Measurements from ENCODE around the gene NRXN3. TPM values are rescaled to one million over a fixed set of nuclear protein-coding genes. Genes with fewer than 3 reads are reported as not detected.

The NRXN3 gene
- total and polyA plus RNA-seq, 2 of the 4 experiments (the other 2 are of a cell fraction), result 4.8 to 25.1 TPM

DNA sequence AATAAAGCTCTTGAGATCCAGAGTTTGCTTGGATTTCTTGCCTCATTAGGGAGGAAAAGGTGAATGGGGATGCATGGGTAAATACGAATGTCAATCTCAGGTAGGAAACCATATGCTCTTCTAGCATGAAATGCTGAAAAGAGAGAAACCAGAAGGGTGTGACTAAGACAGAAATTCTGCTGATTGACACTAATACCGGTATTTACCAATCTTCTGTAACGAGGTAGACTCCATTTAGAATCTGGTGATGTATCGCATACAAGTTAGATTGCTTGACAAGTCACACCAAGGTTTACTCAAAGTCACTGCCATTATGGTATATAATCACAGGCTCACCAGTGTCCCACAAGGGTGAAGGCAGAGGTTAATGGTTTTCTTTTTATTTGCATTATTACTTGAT lies 337.9 kb downstream of the NRXN3 start:
- in situ Hi-C loops (cut with MboI; ENCODE audit: low sequenced_read_pairs), result no loop called here
- Histone ChIP-seq H3K18ac (ENCODE audit: low read depth, low read length) (no peak overlapping the region), H4K8ac (ENCODE audit: low read depth in 2 of 2, low read length in 2 of 2) (no peak overlapping the region), H4K5ac (ENCODE audit: low read depth, low read length) (no peak overlapping the region), H4K20me1 (ENCODE audit: insufficient read depth, low read length) (no peaks in the 10 kb centered on the region), H3K14ac (replicated peaks; ENCODE audit: low read depth, low read length) (no peak overlapping the region), H3K4me2 (ENCODE audit: low read depth, low read length) (no peak overlapping the region), H2BK20ac (ENCODE audit: low read depth, low read length) (no peak overlapping the region), H2BK120ac (ENCODE audit: low read depth, low read length) (no peak overlapping the region), H3K27me3 (ENCODE audit: control insufficient read depth, insufficient read depth, low read length) (no peaks in the 10 kb centered on the region), H3K36me3 (ENCODE audit: control insufficient read depth, insufficient read depth, low read length) (no peaks in the 10 kb centered on the region), H2AK5ac (ENCODE audit: low read depth, low read length) (no peak overlapping the region), H2BK5ac (ENCODE audit: low read depth, low read length, poor library complexity, severe bottlenecking) (no peak overlapping the region), H2BK15ac (ENCODE audit: low read depth, low read length) (no peak overlapping the region), H3K4me1 (ENCODE audit: control insufficient read depth, insufficient read depth, low read length) (no peaks in the 10 kb centered on the region), H2AFZ (replicated peaks; ENCODE audit: low read length, poor library complexity) (no peak overlapping the region), H3K79me1 (ENCODE audit: low read depth in 1 of 2, low read length in 2 of 2) (no peaks in the 10 kb centered on the region), H4K91ac (ENCODE audit: insufficient read depth, low read depth, low read length) (no peak overlapping the region), H3K9ac (ENCODE audit: low read depth, low read length) (no peak overlapping the region), H3K27ac (ENCODE audit: insufficient read depth, low read length) (no peak overlapping the region), H2AK9ac (replicated peaks; ENCODE audit: low read depth, low read length, poor library complexity) (no peak overlapping the region), H3K4me3 (ENCODE audit: insufficient read depth, low read depth, low read length) (no peak overlapping the region), H3K23ac (ENCODE audit: low read depth, low read length) (no peak overlapping the region), H3K9me3 (ENCODE audit: control insufficient read depth, insufficient read depth, low read length) (peaks cover 17% of the 10 kb centered on the region), H3K56ac (ENCODE audit: extremely low read depth, insufficient read depth, low read length) (no peak overlapping the region), H3K4ac (ENCODE audit: low read depth, low read length) (no peak overlapping the region), H3K9me1 (ENCODE audit: insufficient read depth, low read length) (no peaks in the 10 kb centered on the region)
- ATAC-seq (ENCODE audit: low read depth) (no peak), DNase-seq (no peak)
- intact Hi-C loops (cut with micrococcal nuclease), result no loop called here
- POLR2A ChIA-PET (ENCODE audit: unreplicated experiment), result no interaction called here
- TF ChIP-seq RFX5 (IDR thresholded peaks at IDR 0.05; ENCODE audit: low read depth, low read length), result no peak
- no peak for TF ChIP-seq NFE2L2 (IDR thresholded peaks at IDR 0.05; ENCODE audit: low read depth, low read length)
- TF ChIP-seq CEBPB (IDR thresholded peaks at IDR 0.05; ENCODE audit: low read depth, low read length), result no peak
- TF ChIP-seq RAD21 (IDR thresholded peaks at IDR 0.05; ENCODE audit: low read length), result no peak
- BruUV-seq (replicated peaks), result no TSS peak
- CTCF ChIA-PET, result no interaction called here
- dilution Hi-C loops (cut with HindIII; ENCODE audit: low sequenced_read_pairs, unreplicated experiment), result no loop called here
- no CpG with 5 or more reads among the region's 4 CpGs for WGBS, 2 experiments (ENCODE audit: extremely low coverage in 2 of 2, insufficient read length in 1 of 2)

All from IMR-90 (cell line).